GM12878 (cell line): ENCODE data around the gene CCDC178. TPM values are rescaled to one million over a fixed set of nuclear protein-coding genes. Genes with fewer than 3 reads are reported as not detected.

Experiments
- ATAC-seq: fragments of 200-7000 bp; cut with Tn5 transposase; 3 replicates; pipeline ENCODE4 v1.9.1; 2020; ENCODE audit warnings: mild to moderate bottlenecking, moderate library complexity
- BruUV-seq: library from RNA; stranded (reverse); fragments of 400-500 nt; replicated peaks from 2 replicates; lab custom pipeline; 2021; lab: Mats Ljungman, UMichigan
- CTCF ChIA-PET: fragments of 300-600 bp; sonication (Branson Sonifier 250); formaldehyde crosslinking; extraction: SDS; loops from one replicate; lab custom pipeline; 2021; ENCODE audit warnings: inconsistent platforms; lab: Yijun Ruan, JAX
- POLR2A ChIA-PET: fragments of 350-600 bp; formaldehyde crosslinking; extraction: SDS; loops from one replicate; lab custom pipeline; 2021; ENCODE audit warnings: inconsistent platforms; lab: Charles Lee
- RAD21 ChIA-PET: fragments of 300-600 bp; sonication (Branson Sonifier 250); formaldehyde crosslinking; loops from one replicate; lab custom pipeline; 2023; ENCODE audit warnings: antibody characterized with exemption; ENCODE audit not compliant: unreplicated experiment; lab: Charles Lee
- SMC1A ChIA-PET: fragments of 300-600 bp; sonication (Branson Sonifier 250); formaldehyde crosslinking; loops from one replicate; lab custom pipeline; 2023; ENCODE audit not compliant: unreplicated experiment, uncharacterized antibody; lab: Charles Lee
- DNase-seq: peaks from one replicate; pipeline ENCODE4 v3.0.0-alpha.2; 2011; ENCODE audit warnings: low read depth, low spot score
- FAIRE-seq: peaks from 3 replicates; lab custom pipeline; 2011; peaks lifted over from hg19 to GRCh38; lab: Jason Lieb, UNC
- H2AFZ ChIP-seq: 2 replicates; pipeline ENCODE4 v1.6.0; 2011; ENCODE audit warnings: low read depth, low read length, control low read depth; ENCODE audit not compliant: control insufficient read depth
- H3K27ac ChIP-seq: 2 replicates; pipeline ENCODE4 v1.5.1; 2011; ENCODE audit warnings: control low read depth; ENCODE audit not compliant: control insufficient read depth, insufficient read depth
- H3K27me3 ChIP-seq, 2 experiments: replicated peaks in 1 of 2; 2 replicates each; pipeline versions ENCODE4 v1.6.0 to v1.6.1; 2011; ENCODE audit warnings: low read length in 1 of 2; ENCODE audit not compliant: control insufficient read depth in 2 of 2, insufficient read depth in 2 of 2
- H3K36me3 ChIP-seq, 2 experiments: 2 replicates each; pipeline ENCODE4 v1.5.1; 2011; ENCODE audit warnings: low read length in 1 of 2; ENCODE audit not compliant: control insufficient read depth in 2 of 2, insufficient read depth in 2 of 2
- H3K4me1 ChIP-seq: 2 replicates; pipeline ENCODE4 v1.6.1; 2011; ENCODE audit warnings: mild to moderate bottlenecking, low read length, moderate library complexity, mixed read lengths; ENCODE audit not compliant: control insufficient read depth, insufficient read depth
- H3K4me2 ChIP-seq: 2 replicates; pipeline ENCODE4 v1.6.0; 2011; ENCODE audit warnings: control low read depth; ENCODE audit not compliant: control insufficient read depth, insufficient read depth
- H3K4me3 ChIP-seq: fragments of 200-600 bp; sonication (generic); 2 replicates; pipeline ENCODE4 v1.5.1; 2016
- H3K79me2 ChIP-seq: 2 replicates; pipeline ENCODE4 v1.6.0; 2011; ENCODE audit warnings: low read length; ENCODE audit not compliant: control insufficient read depth, insufficient read depth
- H3K9ac ChIP-seq: 2 replicates; pipeline ENCODE4 v1.8.0; 2011; ENCODE audit warnings: low read length, control low read depth, mixed read lengths; ENCODE audit not compliant: control insufficient read depth, insufficient read depth
- H3K9me3 ChIP-seq: replicated peaks from 3 replicates; pipeline ENCODE4 v1.5.1; 2011; ENCODE audit warnings: mild to moderate bottlenecking, low read length; ENCODE audit not compliant: control insufficient read depth, insufficient read depth
- H4K20me1 ChIP-seq: 2 replicates; pipeline ENCODE4 v1.6.0; 2011; ENCODE audit not compliant: control insufficient read depth, insufficient read depth
- BMI1 ChIP-seq: fragments of 450-650 bp; IDR thresholded peaks from 2 replicates; pipeline ENCODE4 v1.6.1; 2016; ENCODE audit warnings: mild to moderate bottlenecking, moderate library complexity, borderline replicate concordance
- CBFB ChIP-seq: IDR thresholded peaks from 2 replicates; pipeline ENCODE4 v1.6.1; 2016; ENCODE audit warnings: antibody characterized with exemption, low read depth
- CBX5 ChIP-seq: sonication (generic); IDR thresholded peaks from 2 replicates; pipeline ENCODE4 v1.6.1; 2016; ENCODE audit warnings: low read depth, moderate library complexity, mild to moderate bottlenecking, inconsistent platforms
- E2F4 ChIP-seq: IDR thresholded peaks from 2 replicates; pipeline ENCODE4 v1.6.1; 2012; ENCODE audit warnings: low read depth, low read length, improper control_type of control experiment
- HDAC2 ChIP-seq: fragments of 200-600 bp; sonication (generic); IDR thresholded peaks from 2 replicates; pipeline ENCODE4 v1.6.1; 2017
- JUND ChIP-seq: IDR thresholded peaks from 2 replicates; pipeline ENCODE4 v1.6.1; 2012; ENCODE audit warnings: low read depth, mild to moderate bottlenecking, low read length, improper control_type of control experiment, moderate library complexity
- MYB ChIP-seq: fragments of 150-350 bp; IDR thresholded peaks from 2 replicates; pipeline ENCODE4 v1.6.1; 2014; ENCODE audit warnings: mild to moderate bottlenecking, low read depth, low read length, borderline replicate concordance
- PML ChIP-seq: IDR thresholded peaks from 2 replicates; pipeline ENCODE4 v1.6.1; 2012; ENCODE audit warnings: low read length, inconsistent platforms
- SP1 ChIP-seq: IDR thresholded peaks from one replicate; pipeline ENCODE4 v1.6.1; 2011; ENCODE audit warnings: low read depth, low read length
- WGBS: methylation state at CpG from one replicate; pipeline ENCODE4 v1.1.6; 2016; ENCODE audit warnings: low lambda C conversion rate; ENCODE audit not compliant: insufficient replicate concordance, insufficient coverage; ENCODE audit errors: missing lambda C conversion rate; 5-methylcytosine and 5-hydroxymethylcytosine counted together
- in situ Hi-C: fragments of 300-500 bp; cut with MboI; formaldehyde crosslinking; loops from 9 replicates; pipeline ENCODE4 v1.14.3; 2018; ENCODE audit warnings: mixed read lengths
- intact Hi-C: fragments of 100-400 bp; cut with micrococcal nuclease; formaldehyde crosslinking; loops from one replicate; pipeline ENCODE4 v1.14.2; 2022; ENCODE audit not compliant: unreplicated experiment
- polyA plus RNA-seq, 11 experiments: library from polyadenylated mRNA; depleted of rRNA in 4 of 11; unstranded in 6 of 11; stranded (reverse) in 5 of 11; fragments of >200 nt; fragmentation: Nextera tagmentation in 4 of 11; fragmentation: Illumina TruSeq in 1 of 11; extraction: Ambion mirVana in 4 of 11; extraction: Trizol in 1 of 11; gene quantifications; 1 replicate in 1 of 11; 2 replicates in 10 of 11; pipeline versions ENCODE4 v1.2.1 to v1.2.3, GENCODE V29; 2011 to 2016; ENCODE audit warnings: inconsistent platforms in 2 of 11, missing spikeins in 2 of 11, low read depth in 1 of 11
- total RNA-seq, 4 experiments: library from RNA; depleted of rRNA in 3 of 4; stranded (reverse); fragments of >200 nt in 3 of 4; fragmentation: Illumina TruSeq in 1 of 4; extraction: Trizol in 1 of 4; gene quantifications; 2 replicates each; pipeline versions ENCODE4 v1.2.1 to v1.2.3, GENCODE V29; 2013 to 2021
- TF ChIP-seq, protein P1 (sequence below): fragments of 450-650 bp; IDR thresholded peaks from 2 replicates; pipeline ENCODE4 v1.6.1; 2017; ENCODE audit warnings: mild to moderate bottlenecking

The CCDC178 gene
- total and polyA plus RNA-seq, 10 of the 15 experiments (the other 5 are each of a cell fraction or from before 2014, with no cell fraction given) = 0.04 TPM; not detected in 9

DNA sequence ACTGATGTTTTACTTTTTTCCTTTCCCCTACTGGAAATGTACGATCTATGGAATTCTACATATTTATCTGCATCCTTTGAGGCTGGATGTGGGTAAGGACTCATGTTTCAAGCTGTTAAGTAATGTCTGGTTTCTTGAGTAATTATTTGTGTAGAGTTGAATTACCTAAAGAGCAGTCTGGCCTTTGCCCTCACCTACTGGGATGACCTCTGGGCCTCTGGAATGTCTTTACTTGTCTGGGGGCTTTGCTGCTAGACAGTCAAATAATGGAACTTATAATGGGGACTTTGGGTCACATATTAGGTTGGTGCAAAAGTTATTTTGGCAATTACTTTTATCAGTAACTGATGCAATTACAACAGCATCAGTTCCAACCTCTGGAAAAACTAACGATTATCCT lies 244.7 kb downstream of the CCDC178 start:
- ATAC-seq = no peak
- POLR2A ChIA-PET = no interaction called here
- SMC1A ChIA-PET = interaction anchor here (0.6 to 1.1 kb wide), 2 partner anchors 11 to 1338 kb away, joined by 3 read pairs; no protein-coding TSS in a partner anchor
- intact Hi-C loops = no loop called here
- CTCF ChIA-PET = interaction anchor here (1.1 kb wide), 1 partner anchor 36 kb away, joined by 3 read pairs; no protein-coding TSS in a partner anchor
- Histone ChIP-seq H2AFZ (no peak overlapping the region), H3K4me3 (no peak overlapping the region), H3K36me3 (no peaks in the 10 kb centered on the region), H4K20me1 (no peaks in the 10 kb centered on the region), H3K4me2 (no peak overlapping the region), H3K9me3 (no peaks in the 10 kb centered on the region), H3K79me2 (no peaks in the 10 kb centered on the region), H3K27ac (no peak overlapping the region), H3K9ac (no peak overlapping the region), H3K27me3 (no peaks in the 10 kb centered on the region), H3K4me1 (no peaks in the 10 kb centered on the region)
- no TSS peak for BruUV-seq
- no peak for FAIRE-seq
- WGBS = 9% methylated on average over 2 of the region's 2 CpGs
- TF ChIP-seq, protein P1, sequence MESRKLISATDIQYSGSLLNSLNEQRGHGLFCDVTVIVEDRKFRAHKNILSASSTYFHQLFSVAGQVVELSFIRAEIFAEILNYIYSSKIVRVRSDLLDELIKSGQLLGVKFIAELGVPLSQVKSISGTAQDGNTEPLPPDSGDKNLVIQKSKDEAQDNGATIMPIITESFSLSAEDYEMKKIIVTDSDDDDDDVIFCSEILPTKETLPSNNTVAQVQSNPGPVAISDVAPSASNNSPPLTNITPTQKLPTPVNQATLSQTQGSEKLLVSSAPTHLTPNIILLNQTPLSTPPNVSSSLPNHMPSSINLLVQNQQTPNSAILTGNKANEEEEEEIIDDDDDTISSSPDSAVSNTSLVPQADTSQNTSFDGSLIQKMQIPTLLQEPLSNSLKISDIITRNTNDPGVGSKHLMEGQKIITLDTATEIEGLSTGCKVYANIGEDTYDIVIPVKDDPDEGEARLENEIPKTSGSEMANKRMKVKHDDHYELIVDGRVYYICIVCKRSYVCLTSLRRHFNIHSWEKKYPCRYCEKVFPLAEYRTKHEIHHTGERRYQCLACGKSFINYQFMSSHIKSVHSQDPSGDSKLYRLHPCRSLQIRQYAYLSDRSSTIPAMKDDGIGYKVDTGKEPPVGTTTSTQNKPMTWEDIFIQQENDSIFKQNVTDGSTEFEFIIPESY = no peak
- in situ Hi-C loops = no loop called here
- no peak for DNase-seq
- RAD21 ChIA-PET = no interaction called here

DNA sequence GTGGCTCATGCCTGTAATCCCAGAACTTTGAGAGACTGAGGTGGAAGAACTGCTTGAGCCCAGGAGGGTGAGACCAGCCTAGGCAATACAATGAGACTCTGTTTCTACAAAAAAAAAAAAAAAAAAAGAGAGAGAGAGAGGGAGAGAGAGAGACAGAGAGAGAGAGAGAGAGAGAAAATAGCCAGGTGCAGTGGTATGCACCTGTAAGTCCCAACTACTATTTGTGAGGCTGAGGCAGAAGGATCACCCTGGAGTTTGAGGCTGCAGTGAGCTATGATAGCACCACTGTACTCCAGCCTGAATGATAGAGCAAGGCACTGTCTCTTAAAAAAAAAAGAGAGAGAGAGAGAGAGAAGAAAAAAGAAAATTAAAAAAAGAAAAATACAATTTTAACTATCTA lies 245.7 kb downstream of the CCDC178 start:
- ChIA-PET SMC1A (interaction anchor here (0.6 kb wide), 1 partner anchor 14 kb away, joined by 3 read pairs; no protein-coding TSS in a partner anchor), CTCF (no interaction called here)
- H3K27ac ChIP-seq = no peak overlapping the region
- FAIRE-seq = no peak
- no peaks in the 10 kb centered on the region for H3K27me3 ChIP-seq
- in situ Hi-C loops = no loop called here
- intact Hi-C loops = no loop called here
- no peaks in the 10 kb centered on the region for H4K20me1 ChIP-seq
- H3K9ac ChIP-seq = no peak overlapping the region
- H3K4me1 ChIP-seq = no peaks in the 10 kb centered on the region
- no peak overlapping the region for H3K4me2 ChIP-seq
- TF ChIP-seq JUND (no peak), MYB (no peak), E2F4 (no peak), PML (no peak), HDAC2 (no peak), SP1 (no peak), CBX5 (no peak), CBFB (no peak), BMI1 (no peak)
- TF ChIP-seq, all 136 proteins: peak for 0
- no peak overlapping the region for H3K4me3 ChIP-seq
- no peaks in the 10 kb centered on the region for H3K79me2 ChIP-seq
- H2AFZ ChIP-seq = no peak overlapping the region
- H3K36me3 ChIP-seq = no peaks in the 10 kb centered on the region
- no peaks in the 10 kb centered on the region for H3K9me3 ChIP-seq
- ATAC-seq (no peak), DNase-seq (no peak)
- ChIA-PET RAD21 (no interaction called here), POLR2A (no interaction called here)
- no TSS peak for BruUV-seq
